Karpas-422 (cell line): ENCODE measurements around the gene ZMAT5. TPM values are rescaled to one million over a fixed set of nuclear protein-coding genes. Genes with fewer than 3 reads are reported as not detected.
A peak's percentile ranks its signal among the peaks of the same experiment; 100 is the strongest.

ENCODE experiments used
- DNase-seq: peaks from one replicate; pipeline ENCODE4 v3.0.0-alpha.2; 2015
- H2AFZ ChIP-seq: fragments of 200-600 bp; sonication (generic); 2 replicates; pipeline ENCODE4 v1.6.1; 2014; ENCODE audit warnings: antibody characterized with exemption, low read length, mixed read lengths
- H3K27ac ChIP-seq: fragments of 200-600 bp; sonication (generic); 2 replicates; pipeline ENCODE4 v1.5.1; 2014; ENCODE audit warnings: mild to moderate bottlenecking, low read length, moderate library complexity
- H3K27me3 ChIP-seq: fragments of 200-600 bp; sonication (generic); 2 replicates; pipeline ENCODE4 v1.6.1; 2014; ENCODE audit warnings: low read length, mixed read lengths
- H3K36me3 ChIP-seq: fragments of 200-600 bp; sonication (generic); 2 replicates; pipeline ENCODE4 v1.6.1; 2014; ENCODE audit warnings: low read length, mixed read lengths; ENCODE audit not compliant: insufficient read depth
- H3K4me1 ChIP-seq: fragments of 200-600 bp; sonication (generic); 2 replicates; pipeline ENCODE4 v1.6.1; 2014; ENCODE audit warnings: mild to moderate bottlenecking, low read length, mixed read lengths
- H3K4me2 ChIP-seq: fragments of 200-600 bp; sonication (generic); 2 replicates; pipeline ENCODE4 v1.6.1; 2014; ENCODE audit warnings: low read length, low read depth, mild to moderate bottlenecking; ENCODE audit not compliant: poor library complexity, severe bottlenecking
- H3K4me3 ChIP-seq: fragments of 200-600 bp; sonication (generic); 2 replicates; pipeline ENCODE4 v1.5.1; 2014; ENCODE audit warnings: mild to moderate bottlenecking, antibody characterized with exemption, low read length, mixed read lengths
- H3K79me2 ChIP-seq: fragments of 200-600 bp; sonication (generic); 2 replicates; pipeline ENCODE4 v1.6.1; 2014; ENCODE audit warnings: mild to moderate bottlenecking, low read length, mixed read lengths
- H3K9ac ChIP-seq: fragments of 200-600 bp; sonication (generic); 2 replicates; pipeline ENCODE4 v1.6.0; 2014; ENCODE audit warnings: low read length
- H3K9me2 ChIP-seq: fragments of 200-600 bp; sonication (generic), shearing (Covaris generic); replicated peaks from 2 replicates; pipeline ENCODE4 v1.6.0; 2014; ENCODE audit warnings: mild to moderate bottlenecking, low read length, moderate library complexity; ENCODE audit not compliant: insufficient read depth
- H3K9me3 ChIP-seq: fragments of 300-700, 200-600 bp; sonication (generic); 2 replicates; pipeline ENCODE4 v1.6.1; 2014; ENCODE audit warnings: low read length, mixed read lengths
- H4K20me1 ChIP-seq: fragments of 200-600 bp; sonication (generic); 2 replicates; pipeline ENCODE4 v1.6.1; 2014; ENCODE audit warnings: mild to moderate bottlenecking, antibody characterized with exemption, low read length, low read depth; ENCODE audit not compliant: insufficient read depth
- total RNA-seq: library from RNA; depleted of rRNA; stranded (reverse); fragments of >200 nt; shearing (Covaris generic); gene quantifications from 2 replicates; pipeline ENCODE4 v1.2.3, GENCODE V29; 2014; ENCODE audit warnings: low replicate concordance

Gene ZMAT5
- total RNA-seq, 1 experiment from 2014 or later, result 22.4 TPM

- H3K4me3 ChIP-seq, result no peak overlapping the region
- no peaks in the 10 kb centered on the region for H3K36me3 ChIP-seq
- H3K9me3 ChIP-seq, result no peaks in the 10 kb centered on the region
- H2AFZ ChIP-seq, result no peak overlapping the region
- H4K20me1 ChIP-seq, result 0 out of 2 replicates have a peak, but pooled peaks cover 3% of the 10 kb centered on the region
- H3K27ac ChIP-seq, result no peak overlapping the region
- no peak overlapping the region for H3K9ac ChIP-seq
- H3K4me1 ChIP-seq, result peaks cover 14% of the 10 kb centered on the region
- H3K79me2 ChIP-seq, result no peaks in the 10 kb centered on the region
- no peaks in the 10 kb centered on the region for H3K27me3 ChIP-seq
- no peak for DNase-seq
- no peaks in the 10 kb centered on the region for H3K9me2 ChIP-seq
- H3K4me2 ChIP-seq, result no peak overlapping the region
Measured at GRCh38 chr22:29737251-29738117, 29.3 kb downstream of the ZMAT5 start.

- Histone ChIP-seq H3K36me3 (no peaks in the 10 kb centered on the region), H2AFZ (no peak overlapping the region), H3K9ac (no peak overlapping the region), H4K20me1 (0 out of 2 replicates have a peak, but pooled peaks cover 3% of the 10 kb centered on the region), H3K9me2 (no peaks in the 10 kb centered on the region), H3K27ac (no peak overlapping the region), H3K4me2 (no peak overlapping the region), H3K27me3 (no peaks in the 10 kb centered on the region), H3K4me3 (no peak overlapping the region), H3K4me1 (peaks cover 14% of the 10 kb centered on the region), H3K79me2 (no peaks in the 10 kb centered on the region), H3K9me3 (no peaks in the 10 kb centered on the region)
- no peak for DNase-seq
Measured at GRCh38 chr22:29735416-29735815, 31.4 kb downstream of the ZMAT5 start.

- no peak for DNase-seq
- Histone ChIP-seq H3K9ac (no peak overlapping the region), H4K20me1 (0 out of 2 replicates have a peak, but pooled peaks cover 3% of the 10 kb centered on the region), H3K4me2 (no peak overlapping the region), H2AFZ (no peak overlapping the region), H3K27me3 (no peaks in the 10 kb centered on the region), H3K36me3 (no peaks in the 10 kb centered on the region), H3K9me3 (no peaks in the 10 kb centered on the region), H3K9me2 (no peaks in the 10 kb centered on the region), H3K4me3 (no peak overlapping the region), H3K79me2 (no peaks in the 10 kb centered on the region), H3K27ac (no peak overlapping the region), H3K4me1 (peaks cover 14% of the 10 kb centered on the region)
Measured at GRCh38 chr22:29734838-29735237, 32.0 kb downstream of the ZMAT5 start.

DNA sequence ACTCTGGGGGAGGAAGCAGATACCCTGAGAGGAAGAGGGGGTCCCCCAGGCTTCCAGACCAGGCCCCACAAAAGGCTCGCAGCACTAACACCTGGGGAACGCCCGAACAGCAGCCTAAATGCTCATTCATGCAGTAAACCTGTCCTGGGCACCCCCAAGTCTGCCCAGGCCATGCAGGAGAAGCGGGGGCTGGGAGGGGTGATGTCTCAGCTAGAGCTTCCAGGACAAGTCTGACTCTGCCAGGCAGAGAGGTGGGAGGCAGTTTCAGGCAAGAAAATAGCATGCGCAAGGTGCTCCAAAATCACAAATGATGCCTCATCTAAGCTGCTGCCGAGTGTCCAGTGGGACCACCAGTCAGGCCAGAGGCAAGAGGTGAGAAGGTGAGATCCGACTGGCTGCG lies 32.4 kb downstream of the ZMAT5 start:
- H3K4me3 ChIP-seq, result no peak overlapping the region
- H3K9me3 ChIP-seq, result no peaks in the 10 kb centered on the region
- H3K27me3 ChIP-seq, result no peaks in the 10 kb centered on the region
- no peak overlapping the region for H3K9ac ChIP-seq
- no peaks in the 10 kb centered on the region for H3K79me2 ChIP-seq
- H3K4me1 ChIP-seq, result peaks cover 14% of the 10 kb centered on the region
- 0 out of 2 replicates have a peak, but pooled peaks cover 3% of the 10 kb centered on the region for H4K20me1 ChIP-seq
- no peak overlapping the region for H3K27ac ChIP-seq
- H2AFZ ChIP-seq, result no peak overlapping the region
- H3K36me3 ChIP-seq, result no peaks in the 10 kb centered on the region
- no peak overlapping the region for H3K4me2 ChIP-seq
- H3K9me2 ChIP-seq, result no peaks in the 10 kb centered on the region
- no peak for DNase-seq

DNA sequence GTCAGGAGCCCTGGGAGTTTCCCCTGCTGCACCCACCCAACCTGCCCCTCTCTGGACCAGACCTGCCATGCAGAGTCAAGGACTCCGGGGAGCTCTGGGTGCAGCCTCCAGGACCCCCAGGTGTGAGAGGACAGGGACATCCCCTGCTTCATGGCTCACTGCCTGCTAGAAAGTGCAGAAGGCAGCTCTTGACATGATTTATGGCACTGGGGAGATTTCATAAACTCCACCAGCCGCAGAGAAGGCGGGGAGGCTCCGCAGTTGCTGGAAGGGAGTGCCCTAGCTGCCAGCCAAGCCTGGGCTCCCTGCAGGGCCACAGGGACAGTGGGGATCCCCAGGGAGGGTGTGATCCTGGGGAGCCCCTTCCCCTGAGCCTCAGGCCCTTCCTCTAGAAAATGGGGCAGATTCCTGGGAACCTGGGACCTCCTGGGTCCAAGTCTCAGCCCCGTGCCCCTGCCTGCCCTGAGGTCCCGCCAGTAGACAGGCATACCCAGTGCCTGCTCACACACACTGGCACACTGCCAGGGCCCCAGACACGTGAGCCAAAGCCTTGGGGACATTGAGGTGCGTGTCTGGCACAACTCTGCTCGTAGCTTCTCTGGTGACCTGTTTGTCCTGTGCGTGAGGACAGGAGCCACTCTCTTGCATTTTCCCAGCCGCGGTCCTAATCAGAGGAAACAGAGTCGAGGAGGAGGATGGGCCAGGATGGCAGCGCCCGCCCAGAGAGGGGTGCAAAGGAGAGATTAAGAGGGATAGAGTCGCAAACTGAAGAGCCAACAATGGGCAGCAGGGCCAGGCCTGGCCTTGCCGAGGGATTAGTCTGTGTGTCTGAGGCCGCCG lies 33.2 kb downstream of the ZMAT5 start:
- Histone ChIP-seq H3K27ac (no peak overlapping the region), H2AFZ (no peak overlapping the region), H3K9me2 (no peaks in the 10 kb centered on the region), H3K27me3 (no peaks in the 10 kb centered on the region), H3K36me3 (no peaks in the 10 kb centered on the region), H3K4me2 (peak overlapping the region; percentile 29), H4K20me1 (0 out of 2 replicates have a peak, but pooled peaks cover 5% of the 10 kb centered on the region), H3K4me3 (no peak overlapping the region), H3K9ac (no peak overlapping the region), H3K79me2 (no peaks in the 10 kb centered on the region), H3K4me1 (peaks cover 14% of the 10 kb centered on the region), H3K9me3 (no peaks in the 10 kb centered on the region)
- DNase-seq, result peak; percentile 77

DNA sequence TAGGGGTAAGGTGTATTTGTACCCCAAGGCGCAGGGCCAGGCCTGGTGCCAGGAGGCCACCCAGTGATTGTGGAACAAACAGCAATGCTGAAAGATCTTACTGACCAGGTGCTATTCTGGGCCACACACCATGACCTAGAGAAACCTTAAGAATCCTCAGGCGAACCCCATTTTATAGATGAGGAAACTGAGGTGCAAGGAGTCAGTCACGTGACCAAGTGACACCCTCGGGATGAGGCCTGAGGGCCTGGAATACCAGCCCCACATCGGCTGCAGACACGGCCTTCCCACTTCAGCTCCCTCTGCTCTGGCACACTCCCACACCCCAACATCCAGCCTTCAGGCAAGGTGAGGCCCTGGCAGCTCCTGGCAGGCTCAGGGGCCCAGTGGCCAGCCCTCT lies 33.9 kb downstream of the ZMAT5 start:
- H3K4me2 ChIP-seq, result no peak overlapping the region
- H3K9ac ChIP-seq, result no peak overlapping the region
- no peak overlapping the region for H2AFZ ChIP-seq
- H3K27ac ChIP-seq, result no peak overlapping the region
- H3K79me2 ChIP-seq, result no peaks in the 10 kb centered on the region
- H4K20me1 ChIP-seq, result 0 out of 2 replicates have a peak, but pooled peaks cover 7% of the 10 kb centered on the region
- no peak for DNase-seq
- no peaks in the 10 kb centered on the region for H3K27me3 ChIP-seq
- peaks cover 14% of the 10 kb centered on the region for H3K4me1 ChIP-seq
- H3K36me3 ChIP-seq, result no peaks in the 10 kb centered on the region
- no peak overlapping the region for H3K4me3 ChIP-seq
- no peaks in the 10 kb centered on the region for H3K9me3 ChIP-seq
- H3K9me2 ChIP-seq, result no peaks in the 10 kb centered on the region

- H3K27ac ChIP-seq, result no peak overlapping the region
- 0 out of 2 replicates have a peak, but pooled peaks cover 7% of the 10 kb centered on the region for H4K20me1 ChIP-seq
- no peaks in the 10 kb centered on the region for H3K79me2 ChIP-seq
- no peaks in the 10 kb centered on the region for H3K9me2 ChIP-seq
- no peak overlapping the region for H3K4me2 ChIP-seq
- no peak overlapping the region for H3K4me3 ChIP-seq
- no peak overlapping the region for H2AFZ ChIP-seq
- no peaks in the 10 kb centered on the region for H3K36me3 ChIP-seq
- peaks cover 14% of the 10 kb centered on the region for H3K4me1 ChIP-seq
- no peaks in the 10 kb centered on the region for H3K9me3 ChIP-seq
- no peak overlapping the region for H3K9ac ChIP-seq
- H3K27me3 ChIP-seq, result no peaks in the 10 kb centered on the region
- no peak for DNase-seq
Measured at GRCh38 chr22:29731058-29731850, 35.6 kb downstream of the ZMAT5 start.
